ENCODE data around the gene STBD1.

STBD1 gene

DNA sequence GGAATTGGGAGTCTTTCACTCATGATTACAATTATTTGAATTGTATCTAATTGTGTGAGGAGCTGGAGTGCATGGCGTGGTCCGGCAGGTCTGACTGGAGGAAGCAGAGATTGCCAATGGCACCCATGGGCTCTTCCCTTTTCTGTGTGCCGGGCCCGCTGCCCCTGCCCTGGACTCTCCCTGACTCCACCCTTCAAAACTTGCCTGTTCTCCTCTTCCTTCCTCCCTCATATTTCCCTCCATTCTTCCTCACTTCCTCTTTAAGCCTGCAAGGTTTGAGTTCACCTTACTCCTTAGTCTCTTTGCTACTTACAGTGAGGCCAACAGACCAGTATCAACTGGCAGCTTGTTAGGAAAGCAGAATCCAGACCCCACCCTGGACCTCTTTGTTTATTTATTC is 6.5 kb upstream of the STBD1 start:
- no peak for DNase-seq (ENCODE audit: low read depth)
- H3K4me3 ChIP-seq (ENCODE audit: low read depth, low read length), result no peak overlapping the region
- TF ChIP-seq, protein P1, sequence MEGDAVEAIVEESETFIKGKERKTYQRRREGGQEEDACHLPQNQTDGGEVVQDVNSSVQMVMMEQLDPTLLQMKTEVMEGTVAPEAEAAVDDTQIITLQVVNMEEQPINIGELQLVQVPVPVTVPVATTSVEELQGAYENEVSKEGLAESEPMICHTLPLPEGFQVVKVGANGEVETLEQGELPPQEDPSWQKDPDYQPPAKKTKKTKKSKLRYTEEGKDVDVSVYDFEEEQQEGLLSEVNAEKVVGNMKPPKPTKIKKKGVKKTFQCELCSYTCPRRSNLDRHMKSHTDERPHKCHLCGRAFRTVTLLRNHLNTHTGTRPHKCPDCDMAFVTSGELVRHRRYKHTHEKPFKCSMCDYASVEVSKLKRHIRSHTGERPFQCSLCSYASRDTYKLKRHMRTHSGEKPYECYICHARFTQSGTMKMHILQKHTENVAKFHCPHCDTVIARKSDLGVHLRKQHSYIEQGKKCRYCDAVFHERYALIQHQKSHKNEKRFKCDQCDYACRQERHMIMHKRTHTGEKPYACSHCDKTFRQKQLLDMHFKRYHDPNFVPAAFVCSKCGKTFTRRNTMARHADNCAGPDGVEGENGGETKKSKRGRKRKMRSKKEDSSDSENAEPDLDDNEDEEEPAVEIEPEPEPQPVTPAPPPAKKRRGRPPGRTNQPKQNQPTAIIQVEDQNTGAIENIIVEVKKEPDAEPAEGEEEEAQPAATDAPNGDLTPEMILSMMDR (IDR thresholded peaks at IDR 0.05; ENCODE audit: insufficient read depth, low read depth, low read length, missing control alignments), result no peak

DNA sequence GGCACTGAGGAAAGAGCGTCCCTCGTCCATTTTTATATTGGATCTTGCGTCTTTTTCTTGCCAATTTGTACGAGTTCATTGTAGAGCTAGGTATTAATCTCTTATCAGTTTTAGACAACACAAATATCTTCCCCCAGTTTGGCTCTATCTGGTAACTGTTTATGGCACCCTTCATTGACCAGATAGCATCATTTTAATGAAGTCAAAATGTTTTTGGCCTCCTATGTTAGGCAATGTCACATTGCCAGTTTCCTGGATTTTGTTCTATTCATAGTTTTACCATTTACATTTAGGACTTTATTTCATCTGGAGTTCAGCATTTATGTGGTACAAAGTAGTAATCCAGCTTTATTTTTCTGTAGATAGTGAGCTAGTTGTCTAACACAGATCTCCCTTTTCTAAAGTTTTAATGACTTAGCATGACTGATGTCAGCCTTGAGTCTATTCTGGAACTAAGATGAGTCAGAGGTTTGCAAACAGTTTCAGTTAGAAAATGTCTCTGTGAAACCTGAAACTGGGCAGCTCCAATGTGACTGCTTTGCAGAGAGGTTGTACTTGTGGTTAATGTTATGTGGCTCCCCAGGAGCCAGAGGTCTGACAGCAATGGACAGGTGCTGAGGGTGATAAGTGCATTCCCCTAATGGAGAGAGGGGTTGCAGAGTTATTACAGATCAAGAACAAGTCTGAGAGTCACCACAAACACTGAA is 5.3 kb upstream of the STBD1 start:
- peak; percentile 96 for DNase-seq (ENCODE audit: low read depth)
- H3K4me3 ChIP-seq (ENCODE audit: low read depth, low read length), result no peak overlapping the region
- TF ChIP-seq, protein P1 (IDR thresholded peaks at IDR 0.05; ENCODE audit: insufficient read depth, low read depth, low read length, missing control alignments), result no peak

DNA sequence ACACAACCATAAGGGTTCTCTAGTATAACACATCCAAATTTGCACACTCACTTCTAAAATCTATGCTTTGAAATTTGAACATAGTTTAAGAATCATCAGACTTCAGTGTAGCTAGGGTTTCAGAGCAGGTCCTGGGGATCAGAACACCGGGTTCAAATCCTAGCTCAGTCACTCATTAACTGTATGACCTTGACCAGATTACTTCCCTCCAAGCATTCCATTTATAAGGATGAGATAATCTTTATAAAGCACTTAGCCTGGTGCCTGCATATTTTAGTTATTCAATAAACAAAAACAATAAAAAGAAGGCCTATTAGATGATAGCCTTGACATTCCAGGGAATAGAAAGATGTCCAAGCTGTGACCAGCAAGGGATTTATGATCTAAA is 4.8 kb upstream of the STBD1 start:
- TF ChIP-seq, protein P1 (IDR thresholded peaks at IDR 0.05; ENCODE audit: insufficient read depth, low read depth, low read length, missing control alignments), result no peak
- DNase-seq (ENCODE audit: low read depth), result no peak
- no peak overlapping the region for H3K4me3 ChIP-seq (ENCODE audit: low read depth, low read length)

DNA sequence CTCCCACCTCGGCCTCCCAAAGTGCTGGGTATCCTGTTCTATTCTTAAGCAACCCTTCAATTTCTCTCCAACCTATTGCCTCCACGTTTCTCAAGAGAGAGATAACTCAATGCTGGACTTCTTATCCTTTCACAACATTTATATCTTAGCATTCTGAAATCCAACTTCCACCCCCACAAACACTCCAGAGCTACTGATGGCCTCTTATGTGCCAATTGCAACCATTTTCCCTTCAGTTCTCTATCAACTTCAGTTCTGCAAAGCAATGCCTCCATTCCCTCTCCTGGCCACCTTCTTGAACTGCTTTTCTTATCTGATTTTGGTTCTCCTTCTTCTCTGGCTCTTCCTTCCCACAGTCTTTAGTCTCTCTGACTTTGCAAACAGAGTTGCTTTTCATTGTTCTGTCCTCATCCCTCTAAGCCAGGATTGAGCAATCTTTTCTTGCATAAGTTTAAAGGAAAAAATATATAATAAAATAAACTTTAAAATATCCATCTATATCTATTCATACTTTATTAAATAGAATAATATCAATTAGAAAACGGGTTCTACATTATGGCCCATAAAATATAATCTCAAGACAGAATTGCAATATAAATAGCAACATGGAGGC is 3.6 kb upstream of the STBD1 start:
- H3K4me3 ChIP-seq (ENCODE audit: low read depth, low read length), result no peak overlapping the region
- no peak for DNase-seq (ENCODE audit: low read depth)
- TF ChIP-seq, protein P1 (IDR thresholded peaks at IDR 0.05; ENCODE audit: insufficient read depth, low read depth, low read length, missing control alignments), result no peak

DNA sequence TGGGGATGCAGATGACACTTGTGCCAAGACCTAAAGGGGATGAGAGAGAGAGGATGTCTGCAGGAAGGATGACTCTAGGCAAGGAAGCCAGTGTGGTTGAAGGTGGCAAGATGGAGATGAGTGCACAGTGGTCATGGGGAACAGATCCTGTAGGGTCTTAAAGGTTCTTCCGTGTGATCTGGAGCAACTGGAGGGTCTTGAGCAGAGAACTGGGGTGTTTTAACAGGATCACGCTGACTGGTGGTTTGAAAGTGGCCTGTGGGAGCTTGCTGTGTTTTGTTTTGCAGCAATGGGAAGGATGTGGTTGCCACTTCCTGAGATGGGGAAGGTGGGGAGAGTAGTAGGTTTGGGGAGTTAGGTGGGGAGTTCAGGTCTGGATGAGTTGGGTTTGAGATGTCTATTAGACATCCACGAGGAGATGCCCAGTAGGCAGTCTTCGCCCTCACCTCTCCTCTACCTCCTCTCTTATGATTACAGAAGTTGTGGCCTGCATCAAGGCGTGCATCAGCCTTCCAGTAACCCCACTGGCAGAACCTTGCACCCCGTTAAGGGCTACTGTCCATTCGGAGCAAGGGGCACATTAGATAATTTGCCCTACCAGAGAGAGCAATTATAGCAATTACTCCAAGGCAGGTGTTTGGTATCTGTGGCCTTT is 1.4 kb upstream of the STBD1 start:
- peak overlapping the region; percentile 55 for H3K4me3 ChIP-seq (ENCODE audit: low read depth, low read length)
- peak; percentile 15 for DNase-seq (ENCODE audit: low read depth)
- TF ChIP-seq, protein P1 (IDR thresholded peaks at IDR 0.05; ENCODE audit: insufficient read depth, low read depth, low read length, missing control alignments), result no peak

DNA sequence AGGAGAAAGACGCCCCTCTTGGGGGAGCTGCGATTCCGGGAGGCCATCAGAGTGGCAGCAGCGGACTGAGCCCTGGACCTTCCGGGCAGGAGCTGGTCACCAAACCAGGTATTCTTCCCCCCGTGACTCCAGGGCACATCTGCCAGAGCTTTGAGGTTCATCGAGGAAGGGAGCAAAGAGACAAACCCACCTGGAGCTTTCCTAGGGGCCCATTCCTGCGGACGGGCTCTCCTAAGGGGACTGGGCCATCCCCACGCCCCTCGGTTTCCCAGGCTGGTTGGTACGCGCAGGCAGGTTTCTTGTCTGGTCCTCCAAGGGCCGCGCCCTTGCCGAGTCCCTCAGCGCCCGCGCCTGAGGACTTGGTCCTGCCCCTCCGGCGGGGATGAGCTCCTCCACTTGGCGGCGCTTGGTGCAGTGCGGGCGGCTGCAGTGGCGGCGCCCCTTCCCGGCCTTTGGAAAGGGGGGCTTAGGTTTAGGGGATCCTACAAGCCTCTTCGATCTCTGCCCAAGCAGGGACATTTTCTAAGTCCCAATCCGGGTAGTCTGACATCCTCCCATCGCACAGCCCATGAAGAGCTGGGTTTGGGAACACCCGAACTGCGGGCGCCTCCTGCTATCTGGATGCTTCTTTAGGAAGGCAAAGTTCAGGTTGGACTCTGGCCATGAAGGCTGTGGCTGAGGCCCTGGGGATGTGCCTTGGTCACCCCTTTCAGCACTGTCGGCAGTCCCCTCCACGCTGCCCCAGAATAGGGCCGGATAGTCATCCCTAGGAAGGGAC is 538 bp downstream of the STBD1 start:
- no peak for DNase-seq (ENCODE audit: low read depth)
- H3K4me3 ChIP-seq (ENCODE audit: low read depth, low read length), result peak overlapping the region; percentile 55
- TF ChIP-seq, protein P1 (IDR thresholded peaks at IDR 0.05; ENCODE audit: insufficient read depth, low read depth, low read length, missing control alignments), result no peak
